ENCODE results near the gene DCAKD.

DCAKD gene

DNA sequence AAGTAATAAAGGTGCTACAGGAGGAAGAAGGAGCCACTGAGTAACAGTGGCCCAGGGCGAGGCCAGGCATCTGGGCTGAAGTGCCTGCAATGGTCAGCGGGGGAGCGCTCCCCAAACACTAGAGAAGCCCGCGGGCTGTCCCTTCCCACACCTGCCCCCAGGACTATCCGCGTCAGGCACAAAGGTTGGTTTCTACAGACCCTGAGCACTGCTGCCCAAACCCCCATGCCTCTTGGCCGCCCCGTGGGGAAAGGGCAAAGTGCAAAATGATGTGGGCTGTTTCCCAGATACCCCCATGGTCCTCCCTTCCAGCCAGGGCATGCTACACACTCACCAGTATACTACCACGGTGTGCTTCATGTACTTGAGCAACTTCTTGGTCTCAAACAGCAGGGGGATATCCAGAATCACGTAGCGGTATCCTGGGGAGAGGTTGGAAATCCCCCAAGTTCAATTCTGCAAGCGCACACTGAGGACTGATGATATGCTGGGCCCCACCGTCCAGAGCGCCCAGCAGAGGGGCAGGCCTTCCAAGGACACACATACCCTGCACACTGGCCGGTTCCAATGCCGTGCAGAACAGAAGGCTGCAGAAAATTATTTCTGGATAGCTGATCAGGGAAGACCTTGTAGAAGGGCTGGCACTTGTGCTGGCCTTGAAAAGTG lies 21.5 kb downstream of the DCAKD start:
- DNase-seq: no peak

- no peak for DNase-seq
These were observed 22.3 kb downstream of the DCAKD start for GRCh38 chr17:45029096-45029495.

GRCh38 chr17:45022655-45023339 lies 28.6 kb downstream of the DCAKD start:
- no peak for DNase-seq

GRCh38 chr17:45022288-45022648 lies 29.2 kb downstream of the DCAKD start:
- DNase-seq: no peak

DNA sequence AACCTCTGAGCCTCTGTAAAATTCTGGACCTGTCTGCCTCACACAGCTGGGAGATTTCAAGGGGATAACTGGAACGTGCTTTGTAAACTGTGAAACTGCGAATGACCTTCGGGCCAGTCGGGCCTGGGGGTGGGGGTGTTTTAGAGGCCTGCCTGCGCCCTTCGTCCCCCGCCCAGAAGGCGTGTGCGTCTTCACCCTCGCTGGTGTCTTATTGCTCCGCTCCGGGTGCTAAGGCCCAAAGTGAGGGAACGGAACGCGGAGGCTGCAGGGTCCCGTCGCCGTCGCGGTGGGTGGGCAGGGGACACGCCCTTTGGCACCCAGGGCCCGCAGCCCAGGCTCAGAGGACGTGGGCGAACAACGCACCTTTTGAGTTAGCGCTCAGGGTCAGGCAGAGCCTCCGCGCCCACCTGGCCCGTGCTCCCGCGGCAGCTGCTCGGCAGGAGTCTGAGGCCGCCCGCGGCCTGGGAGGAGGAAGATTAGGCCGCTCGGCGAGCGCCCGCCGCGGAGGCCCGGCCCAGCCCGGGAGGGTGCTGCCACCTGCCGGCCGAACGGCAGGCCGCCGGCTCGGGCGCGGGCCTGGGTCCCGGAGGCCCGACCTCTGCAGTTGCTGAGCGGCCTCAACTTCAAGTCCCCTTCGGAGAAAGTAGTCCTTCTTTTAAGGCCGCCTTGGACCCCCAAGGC lies 29.7 kb downstream of the DCAKD start:
- peak; percentile 45 to 75 for DNase-seq

GRCh38 chr17:45020354-45021138 lies 30.9 kb downstream of the DCAKD start:
- DNase-seq: no peak

DNA sequence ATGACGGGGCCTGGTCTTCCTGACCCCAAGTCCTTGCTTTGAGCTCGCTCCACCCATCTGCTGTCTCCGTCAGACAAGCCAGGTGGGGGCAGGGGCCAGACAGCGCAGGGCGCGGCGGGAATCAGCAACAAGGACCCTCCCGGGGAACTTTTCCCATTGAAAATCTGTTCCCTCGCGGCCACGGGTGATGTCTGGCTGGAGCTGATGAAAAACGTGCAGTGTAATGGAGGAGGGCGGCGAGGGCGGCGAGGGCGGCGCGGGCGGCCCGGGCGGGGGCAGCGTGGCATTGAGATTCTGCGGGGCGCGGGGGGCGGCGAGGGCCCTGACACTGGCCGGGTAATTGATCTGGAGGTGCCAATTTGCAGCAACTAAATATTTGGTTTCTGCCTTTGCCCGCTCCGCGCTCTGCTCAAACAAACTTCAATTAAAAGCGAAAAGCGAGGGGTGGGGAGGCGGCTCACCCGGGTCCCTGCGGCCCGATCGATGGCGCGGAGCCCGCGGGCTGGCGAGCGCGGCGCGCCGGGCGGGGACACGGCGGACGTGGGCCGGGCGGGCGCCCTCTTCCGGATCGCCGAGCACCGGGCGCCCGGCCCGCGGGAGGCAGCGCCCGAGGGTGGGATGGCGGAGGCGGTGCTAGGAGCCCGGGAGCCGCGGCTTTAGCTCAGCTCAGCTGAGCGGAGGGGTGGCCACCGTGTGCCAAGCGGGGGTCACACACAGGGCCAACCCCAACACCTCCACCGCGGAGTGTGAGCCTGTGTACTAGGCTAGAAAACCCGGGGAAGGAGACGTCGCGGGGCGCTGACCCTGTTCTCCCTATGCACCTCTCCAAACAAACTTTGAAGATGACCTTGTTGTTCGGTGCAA lies 32.4 kb downstream of the DCAKD start:
- DNase-seq: peak; percentile 9 to 50

GRCh38 chr17:45018514-45018847 lies 33.0 kb downstream of the DCAKD start:
- no peak for DNase-seq

- DNase-seq: no peak
These were observed 34.6 kb downstream of the DCAKD start for GRCh38 chr17:45016823-45017222.

DNA sequence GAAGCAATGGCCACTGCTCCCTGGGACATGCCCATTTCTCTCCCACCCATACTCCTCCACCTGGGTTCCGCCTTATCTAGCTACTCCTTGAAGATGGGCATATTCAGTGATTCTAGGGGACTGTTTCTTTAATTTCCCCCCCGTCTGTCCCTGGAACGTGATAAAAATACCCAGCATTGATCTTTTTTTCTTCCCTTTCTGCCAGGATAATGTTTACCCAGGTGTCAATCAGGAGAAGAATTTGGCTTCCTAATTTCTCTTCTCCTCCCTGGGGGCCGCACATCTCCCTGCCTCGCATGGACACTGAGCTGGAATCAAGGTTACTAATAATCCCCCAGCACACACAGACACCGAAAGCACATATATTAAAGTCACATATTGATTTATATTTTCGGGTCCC lies 35.2 kb downstream of the DCAKD start:
- no peak for DNase-seq

- DNase-seq: no peak
These were observed 38.1 kb downstream of the DCAKD start for GRCh38 chr17:45013021-45013997.

GRCh38 chr17:45011767-45012166 lies 39.7 kb downstream of the DCAKD start:
- DNase-seq: no peak

DNA sequence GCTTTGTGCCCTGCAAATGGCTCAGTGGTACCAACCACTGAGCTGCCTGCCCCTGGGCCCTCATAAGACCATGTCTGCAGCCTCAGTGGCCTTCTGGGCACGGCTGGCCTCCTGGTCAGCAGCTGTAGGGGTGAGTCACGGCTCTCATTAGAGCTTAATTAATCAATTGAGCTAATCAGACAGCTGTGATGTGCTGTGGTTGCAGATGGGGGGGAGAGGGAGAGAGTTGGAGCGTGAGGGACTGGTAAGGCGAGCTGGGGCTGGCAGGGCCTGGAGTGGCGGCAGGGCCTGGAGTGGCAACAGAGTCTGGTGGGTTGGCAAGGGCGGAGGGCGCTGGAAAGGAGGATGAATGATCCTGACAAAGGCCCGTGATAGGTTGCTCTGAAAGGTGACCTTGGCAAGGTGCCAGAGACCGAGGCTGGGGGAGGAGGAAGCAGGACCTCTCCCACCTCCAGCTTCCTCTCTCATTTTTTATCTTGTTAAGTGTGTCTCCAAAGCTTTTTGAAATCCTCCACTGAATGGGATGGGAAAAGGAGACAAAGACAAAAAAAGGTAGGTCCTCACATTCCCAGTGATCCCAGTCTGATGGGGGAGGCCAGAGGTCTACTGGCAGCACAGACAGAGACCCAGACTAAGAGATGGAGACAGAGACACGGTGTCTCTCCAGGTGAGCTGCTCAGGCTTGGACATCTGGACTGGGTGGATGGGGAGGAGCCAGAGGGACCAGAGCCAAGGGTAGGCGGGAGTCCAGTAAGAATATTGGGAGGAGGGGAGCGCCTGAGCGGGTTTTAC lies 41.6 kb downstream of the DCAKD start:
- no peak for DNase-seq

DNA sequence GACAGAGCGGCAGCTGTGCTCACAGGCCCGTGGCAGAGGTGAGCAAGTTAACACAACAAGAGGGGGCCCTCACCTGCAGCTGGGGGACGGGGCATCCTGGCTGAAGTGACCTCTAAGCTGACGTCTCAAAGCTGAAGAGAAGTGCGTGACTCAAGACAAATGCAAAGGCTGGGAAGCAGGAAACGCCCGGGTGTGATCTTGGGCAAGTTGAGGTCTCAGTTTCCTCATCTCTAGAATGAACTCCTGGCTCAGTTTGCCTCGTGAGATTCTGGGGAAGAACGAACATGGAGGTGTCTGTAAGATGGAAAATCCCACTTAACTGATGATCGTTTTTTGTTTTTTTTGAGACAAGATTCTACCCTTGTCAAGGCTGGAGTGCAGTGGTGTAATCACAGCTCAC lies 43.2 kb downstream of the DCAKD start:
- DNase-seq: no peak

DNA sequence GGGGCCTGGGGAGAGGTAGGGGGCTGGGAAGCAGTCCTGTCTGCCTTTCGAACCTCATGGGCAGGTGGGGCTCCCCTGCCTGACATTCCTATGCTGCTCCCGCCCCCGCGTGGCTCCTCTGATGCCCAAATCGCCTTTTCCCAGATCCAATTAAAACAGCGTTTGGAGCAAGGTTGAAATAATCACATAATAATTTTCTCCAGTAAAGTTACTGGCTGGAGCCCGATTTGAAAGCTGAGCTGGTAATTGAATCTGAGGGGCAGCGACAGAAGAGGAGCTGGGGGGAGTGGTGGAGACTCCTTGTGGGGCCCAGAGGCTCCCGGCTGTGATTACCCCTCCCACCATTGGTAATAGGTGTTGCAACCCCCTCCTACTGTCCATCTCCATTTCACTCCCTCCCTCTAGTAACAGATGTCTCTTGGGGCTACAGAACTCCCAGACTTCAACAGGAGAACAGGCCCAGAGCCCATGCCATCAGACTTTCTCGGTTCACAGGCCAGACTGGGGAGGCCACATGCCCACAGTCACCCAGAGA lies 44.4 kb downstream of the DCAKD start:
- no peak for DNase-seq

DNA sequence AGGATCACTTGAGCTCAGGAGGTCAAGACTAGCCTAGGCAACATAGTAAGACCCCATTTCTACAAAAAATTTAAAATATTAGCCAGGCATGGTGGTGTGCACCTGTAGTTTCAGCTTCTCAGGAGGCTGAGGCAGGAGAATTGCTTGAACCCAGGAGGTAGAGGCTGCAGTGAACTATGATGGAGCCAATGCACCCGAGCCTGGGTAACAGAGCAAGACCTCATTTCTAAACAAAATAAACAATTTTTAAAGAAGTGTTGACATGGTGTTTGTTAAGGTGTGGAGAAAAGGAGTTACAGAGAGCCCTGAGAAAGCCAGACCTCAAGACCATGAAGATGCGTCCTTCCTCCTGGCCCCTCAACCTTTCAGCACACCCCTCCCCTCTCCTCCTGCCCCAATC lies 45.7 kb downstream of the DCAKD start:
- no peak for DNase-seq

- no peak for DNase-seq
These were observed 47.0 kb downstream of the DCAKD start for GRCh38 chr17:45004388-45004787.

DNA sequence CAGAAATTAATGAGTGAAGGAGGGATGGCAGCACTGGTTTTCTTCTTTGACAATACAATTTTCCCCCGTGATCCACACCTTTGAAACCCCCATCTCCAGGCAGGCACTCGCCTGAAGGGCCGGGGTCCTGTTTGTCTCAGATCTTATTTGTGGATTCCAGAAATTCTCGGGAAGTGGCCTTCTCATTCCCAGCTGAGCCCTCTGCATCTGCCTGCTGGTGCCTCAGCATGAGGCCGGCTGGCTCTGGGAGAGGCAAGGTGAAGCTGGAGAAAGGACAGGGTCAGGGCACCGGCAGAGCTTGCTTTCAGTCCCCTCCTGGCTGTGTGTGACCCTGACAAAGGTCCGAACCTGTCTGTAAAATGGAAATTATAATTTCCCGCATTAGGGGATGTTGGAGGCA lies 47.6 kb downstream of the DCAKD start:
- DNase-seq: no peak

DNA sequence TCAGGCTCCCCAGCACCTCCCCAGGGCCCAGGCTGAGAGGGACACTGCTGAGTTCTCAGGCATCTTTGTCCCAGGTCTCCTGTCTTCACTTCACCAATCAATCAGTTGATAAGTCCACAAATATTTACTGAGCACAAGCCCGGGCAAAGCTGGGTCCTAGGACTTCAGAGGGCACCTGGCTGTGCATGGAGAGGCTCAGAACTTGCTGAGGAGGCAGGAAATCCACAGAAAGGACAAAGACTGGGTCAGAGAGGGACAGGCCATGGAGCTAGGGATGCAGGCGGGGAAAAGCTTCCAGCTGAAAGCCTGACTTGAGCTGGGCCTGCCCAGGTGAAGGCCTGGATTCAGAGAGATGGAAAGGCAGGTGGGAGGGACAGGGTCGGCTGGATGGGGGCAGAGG lies 50.1 kb downstream of the DCAKD start:
- no peak for DNase-seq

DNA sequence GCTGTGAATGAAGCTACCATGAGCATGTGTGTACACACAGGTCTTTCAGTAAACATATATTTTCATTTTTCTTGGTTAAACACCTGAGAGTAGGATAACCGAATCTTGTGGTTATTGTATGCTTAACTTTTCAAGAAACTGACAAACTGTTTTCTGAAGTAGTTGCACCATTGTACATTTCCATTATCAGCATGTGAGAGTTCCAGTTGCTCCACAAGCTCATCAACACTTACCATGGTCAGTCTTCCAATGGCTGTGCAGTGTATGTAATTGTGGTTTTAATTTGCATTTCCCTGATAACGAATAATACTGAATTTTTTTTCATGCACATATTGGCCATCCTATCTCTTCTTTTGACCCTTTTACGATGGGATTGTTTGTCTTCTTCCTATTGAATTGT lies 52.0 kb downstream of the DCAKD start:
- DNase-seq: no peak
